ENCODE results near the gene XYLT1. TPM values are rescaled to one million over a fixed set of nuclear protein-coding genes. Genes with fewer than 3 reads are reported as not detected.

XYLT1 gene
- total and polyA plus RNA-seq, 9 of the 15 experiments (the other 6 are each of a cell fraction or from before 2014, with no cell fraction given) = 0.03 to 0.09 (median 0.08) TPM; not detected in 6

- Histone ChIP-seq H2AFZ (ENCODE audit: low read depth, low read length) (no peak overlapping the region), H3K4me1 (replicated peaks in 1 of 2; ENCODE audit: control insufficient read depth in 2 of 2, insufficient read depth in 2 of 2, low read length in 2 of 2) (no peaks in the 10 kb centered on the region; a peak in 1 of 5 replicates), H3K27me3 (ENCODE audit: control insufficient read depth in 2 of 2, insufficient read depth in 2 of 2, low read length in 2 of 2) (no peaks in the 10 kb centered on the region), H3K4me3 (no peak overlapping the region), H3K9me3 (replicated peaks; ENCODE audit: control insufficient read depth, insufficient read depth, low read depth, low read length) (no peaks in the 10 kb centered on the region), H3K9ac (ENCODE audit: insufficient read depth in 1 of 2, low read depth in 2 of 2, low read length in 2 of 2) (no peak overlapping the region), H4K20me1 (replicated peaks; ENCODE audit: control insufficient read depth, insufficient read depth, low read length) (peaks cover 41% of the 10 kb centered on the region; the same call in 1 of the 2 replicates), H3K4me2 (ENCODE audit: insufficient read depth, low read length) (no peak overlapping the region), H3K79me2 (ENCODE audit: control insufficient read depth, insufficient read depth, low read length) (no peaks in the 10 kb centered on the region), H3K9me1 (ENCODE audit: control insufficient read depth, insufficient read depth, low read length) (no peaks in the 10 kb centered on the region), H3K27ac (ENCODE audit: extremely low read depth, low read depth, low read length) (no peak overlapping the region), H3K36me3 (ENCODE audit: control insufficient read depth, insufficient read depth, low read length) (peaks cover 3% of the 10 kb centered on the region; the same call in 1 of the 3 replicates)
- POLR2A ChIA-PET = no interaction called here
- FAIRE-seq = no peak
- 67% methylated on average over 6 of the region's 6 CpGs for WGBS (ENCODE audit: insufficient coverage, low coverage, missing lambda C conversion rate)
- intact Hi-C loops (cut with micrococcal nuclease) (no loop called here), in situ Hi-C loops (cut with MboI) (no loop called here)
- no TSS peak for BruUV-seq (replicated peaks)
- peak in 1 of 4 experiments; percentile 20 for DNase-seq (ENCODE audit: extremely low read depth in 1 of 4, low spot score in 3 of 4)
- CTCF ChIA-PET (ENCODE audit: low intra/inter-chr PET ratio) = no interaction called here
- no peak for ATAC-seq
- TF ChIP-seq, protein P1, sequence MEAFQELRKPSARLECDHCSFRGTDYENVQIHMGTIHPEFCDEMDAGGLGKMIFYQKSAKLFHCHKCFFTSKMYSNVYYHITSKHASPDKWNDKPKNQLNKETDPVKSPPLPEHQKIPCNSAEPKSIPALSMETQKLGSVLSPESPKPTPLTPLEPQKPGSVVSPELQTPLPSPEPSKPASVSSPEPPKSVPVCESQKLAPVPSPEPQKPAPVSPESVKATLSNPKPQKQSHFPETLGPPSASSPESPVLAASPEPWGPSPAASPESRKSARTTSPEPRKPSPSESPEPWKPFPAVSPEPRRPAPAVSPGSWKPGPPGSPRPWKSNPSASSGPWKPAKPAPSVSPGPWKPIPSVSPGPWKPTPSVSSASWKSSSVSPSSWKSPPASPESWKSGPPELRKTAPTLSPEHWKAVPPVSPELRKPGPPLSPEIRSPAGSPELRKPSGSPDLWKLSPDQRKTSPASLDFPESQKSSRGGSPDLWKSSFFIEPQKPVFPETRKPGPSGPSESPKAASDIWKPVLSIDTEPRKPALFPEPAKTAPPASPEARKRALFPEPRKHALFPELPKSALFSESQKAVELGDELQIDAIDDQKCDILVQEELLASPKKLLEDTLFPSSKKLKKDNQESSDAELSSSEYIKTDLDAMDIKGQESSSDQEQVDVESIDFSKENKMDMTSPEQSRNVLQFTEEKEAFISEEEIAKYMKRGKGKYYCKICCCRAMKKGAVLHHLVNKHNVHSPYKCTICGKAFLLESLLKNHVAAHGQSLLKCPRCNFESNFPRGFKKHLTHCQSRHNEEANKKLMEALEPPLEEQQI (IDR thresholded peaks at IDR 0.05) = no peak
- TF ChIP-seq GTF2E2 (tag; IDR thresholded peaks at IDR 0.05) (no peak), TEAD4 (IDR thresholded peaks at IDR 0.05; ENCODE audit: low read length) (no peak), TEAD4 (CRISPR knock-in tag; IDR thresholded peaks at IDR 0.05; ENCODE audit: borderline replicate concordance) (no peak), PRMT5 (CRISPR knock-in tag; IDR thresholded peaks at IDR 0.05) (no peak), ARNT (IDR thresholded peaks at IDR 0.05) (no peak), MAFG (tag; conservative IDR thresholded peaks at IDR 0.05) (0 out of 2 replicates have a peak, but pooled peaks have one; percentile 16), CBX3 (IDR thresholded peaks at IDR 0.05; ENCODE audit: borderline replicate concordance in 1 of 2, low read length in 2 of 2) (no peak), ZNF212 (CRISPR knock-in tag; IDR thresholded peaks at IDR 0.05) (no peak), ZNF184 (CRISPR knock-in tag; IDR thresholded peaks at IDR 0.05) (no peak), FOXK1 (CRISPR knock-in tag; IDR thresholded peaks at IDR 0.05; ENCODE audit: borderline replicate concordance) (no peak), PURB (CRISPR knock-in tag; IDR thresholded peaks at IDR 0.05; ENCODE audit: low read depth) (no peak), SRF (CRISPR knock-in tag; IDR thresholded peaks at IDR 0.05) (no peak), POLR2G (IDR thresholded peaks at IDR 0.05; ENCODE audit: low read depth, low read length) (no peak), ZNF445 (CRISPR knock-in tag; IDR thresholded peaks at IDR 0.05; ENCODE audit: low read depth) (no peak), ETS2 (tag; IDR thresholded peaks at IDR 0.05; ENCODE audit: borderline replicate concordance, poor library complexity, severe bottlenecking) (no peak), HNRNPL (IDR thresholded peaks at IDR 0.05; ENCODE audit: low read depth, low read length) (no peak), GABPB1 (CRISPR knock-in tag; IDR thresholded peaks at IDR 0.05) (no peak)
- TF ChIP-seq, protein P2, sequence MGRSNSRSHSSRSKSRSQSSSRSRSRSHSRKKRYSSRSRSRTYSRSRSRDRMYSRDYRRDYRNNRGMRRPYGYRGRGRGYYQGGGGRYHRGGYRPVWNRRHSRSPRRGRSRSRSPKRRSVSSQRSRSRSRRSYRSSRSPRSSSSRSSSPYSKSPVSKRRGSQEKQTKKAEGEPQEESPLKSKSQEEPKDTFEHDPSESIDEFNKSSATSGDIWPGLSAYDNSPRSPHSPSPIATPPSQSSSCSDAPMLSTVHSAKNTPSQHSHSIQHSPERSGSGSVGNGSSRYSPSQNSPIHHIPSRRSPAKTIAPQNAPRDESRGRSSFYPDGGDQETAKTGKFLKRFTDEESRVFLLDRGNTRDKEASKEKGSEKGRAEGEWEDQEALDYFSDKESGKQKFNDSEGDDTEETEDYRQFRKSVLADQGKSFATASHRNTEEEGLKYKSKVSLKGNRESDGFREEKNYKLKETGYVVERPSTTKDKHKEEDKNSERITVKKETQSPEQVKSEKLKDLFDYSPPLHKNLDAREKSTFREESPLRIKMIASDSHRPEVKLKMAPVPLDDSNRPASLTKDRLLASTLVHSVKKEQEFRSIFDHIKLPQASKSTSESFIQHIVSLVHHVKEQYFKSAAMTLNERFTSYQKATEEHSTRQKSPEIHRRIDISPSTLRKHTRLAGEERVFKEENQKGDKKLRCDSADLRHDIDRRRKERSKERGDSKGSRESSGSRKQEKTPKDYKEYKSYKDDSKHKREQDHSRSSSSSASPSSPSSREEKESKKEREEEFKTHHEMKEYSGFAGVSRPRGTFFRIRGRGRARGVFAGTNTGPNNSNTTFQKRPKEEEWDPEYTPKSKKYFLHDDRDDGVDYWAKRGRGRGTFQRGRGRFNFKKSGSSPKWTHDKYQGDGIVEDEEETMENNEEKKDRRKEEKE (IDR thresholded peaks at IDR 0.05; ENCODE audit: borderline replicate concordance in 1 of 2, control insufficient read depth in 1 of 2, low read depth in 2 of 2, low read length in 1 of 2) = no peak
These were observed 339.4 kb downstream of the XYLT1 start for GRCh38 chr16:17131351-17131750.

Measured in K562 (cell line).